Uterus (tissue), 2 donors: ENCODE measurements around the gene DPRX.

Source experiments
- CTCF ChIP-seq, 4 experiments: fragments of 200-600 bp in 2 of 4; fragments of 450-650 bp in 2 of 4; sonication (generic) in 2 of 4; IDR thresholded peaks; one replicate each; pipeline ENCODE4 v1.5.1; 2016 to 2019; ENCODE audit warnings: antibody characterized with exemption in 4 of 4, mild to moderate bottlenecking in 2 of 4, moderate library complexity in 1 of 4
- POLR2A ChIP-seq, 2 donors: fragments of 450-650 bp; IDR thresholded peaks; one replicate each; pipeline ENCODE4 v1.6.1; 2016; ENCODE audit warnings: antibody characterized with exemption in 2 of 2, mild to moderate bottlenecking in 1 of 2, moderate library complexity in 1 of 2

DNA sequence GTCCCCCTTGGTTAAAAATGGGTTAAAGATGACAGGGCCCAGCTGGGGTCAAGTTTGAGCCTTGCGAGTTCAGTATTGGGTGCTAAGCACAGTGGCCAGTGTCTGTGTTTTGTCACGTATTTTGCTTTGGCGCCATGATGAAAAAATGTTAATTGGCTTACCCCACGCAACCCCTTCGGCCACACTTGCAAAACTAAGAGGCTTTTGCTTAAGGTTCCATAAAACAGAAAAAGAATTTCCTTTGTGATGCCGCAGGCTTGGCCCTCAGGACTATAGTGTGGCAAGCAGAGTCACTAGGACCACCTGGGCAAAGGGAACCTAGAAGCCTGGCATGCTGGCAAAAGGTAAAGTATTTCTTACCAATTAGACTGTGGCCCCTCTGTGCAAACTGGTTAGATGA is 20.7 kb downstream of the DPRX start:
- no peak for TF ChIP-seq CTCF (IDR thresholded peaks at IDR 0.05)
- no peak for TF ChIP-seq POLR2A (IDR thresholded peaks at IDR 0.05)
